Jurkat, Clone E6-1 (cell line): ENCODE data around the gene ZNF695. TPM values are rescaled to one million over a fixed set of nuclear protein-coding genes. Genes with fewer than 3 reads are reported as not detected.
"Not testable (repeated sequence)": the region's sequence is repeated elsewhere in the genome, so short reads cannot be mapped to it uniquely, and the experiment has no call there.

ENCODE experiments used
- DNase-seq: peaks from one replicate; pipeline ENCODE4 v3.0.0-alpha.2; 2011; ENCODE audit warnings: low read depth, low spot score
- H3K4me3 ChIP-seq: 2 replicates; pipeline ENCODE4 v1.5.1; 2011; ENCODE audit warnings: mild to moderate bottlenecking, low read length, control low read depth, moderate library complexity
- polyA plus RNA-seq: library from polyadenylated mRNA; unstranded; fragments of >200 nt; gene quantifications from one replicate; pipeline ENCODE4 v1.2.1, GENCODE V29; 2012; ENCODE audit warnings: missing spikeins; ENCODE audit not compliant: insufficient read length, insufficient read depth

Gene ZNF695
- polyA plus RNA-seq: 17.4 TPM

- peak within 1 kb of the TSS; percentile 85 for H3K4me3 ChIP-seq
- DNase-seq: peak; percentile 98
Observed at GRCh38 chr1:247007511-247008405, at the start of gene ZNF695. TSS of gene ZNF695 (minus strand) at chr1:247008057. CDS start at chr1:247007908, 149 bp downstream.

- no peak for DNase-seq
- no peak overlapping the region for H3K4me3 ChIP-seq
Observed at GRCh38 chr1:247056071-247056470, 48.2 kb upstream of the ZNF695 start.

GRCh38 chr1:247054992-247055415, 47.1 kb upstream of the ZNF695 start:
- DNase-seq: no peak

GRCh38 chr1:247047702-247048101, 39.8 kb upstream of the ZNF695 start:
- H3K4me3 ChIP-seq: no peak overlapping the region
- DNase-seq: no peak

More at GRCh38 chr1:247054992-247055415, 47.1 kb upstream of the ZNF695 start:
- H3K4me3 ChIP-seq: no peak overlapping the region

- no peak overlapping the region for H3K4me3 ChIP-seq
- no peak for DNase-seq
Observed at GRCh38 chr1:247047260-247047659, 39.4 kb upstream of the ZNF695 start.

- DNase-seq: no peak
Observed at GRCh38 chr1:247043406-247043805, 35.5 kb upstream of the ZNF695 start.

GRCh38 chr1:247037511-247038320, 29.9 kb upstream of the ZNF695 start:
- DNase-seq: no peak
- no peak overlapping the region for H3K4me3 ChIP-seq

More at GRCh38 chr1:247043406-247043805, 35.5 kb upstream of the ZNF695 start:
- no peak overlapping the region for H3K4me3 ChIP-seq

- DNase-seq, H3K4me3 ChIP-seq: not testable (repeated sequence)
Observed at GRCh38 chr1:247032306-247032705, 24.4 kb upstream of the ZNF695 start.

GRCh38 chr1:247024658-247025057, 16.8 kb upstream of the ZNF695 start:
- DNase-seq, H3K4me3 ChIP-seq: not testable (repeated sequence)

- DNase-seq: no peak
- H3K4me3 ChIP-seq: no peak overlapping the region
Observed at GRCh38 chr1:247013391-247013790, 5.5 kb upstream of the ZNF695 start.

- peak overlapping the region; percentile 85 for H3K4me3 ChIP-seq
Observed at GRCh38 chr1:247008406-247008799, 546 bp upstream of the ZNF695 start.

GRCh38 chr1:247004081-247004480, 3.8 kb downstream of the ZNF695 start:
- H3K4me3 ChIP-seq, DNase-seq: not testable (repeated sequence)

More at GRCh38 chr1:247008406-247008799, 546 bp upstream of the ZNF695 start:
- DNase-seq: no peak

- H3K4me3 ChIP-seq: no peak overlapping the region
- DNase-seq: no peak
Observed at GRCh38 chr1:246989901-246990300, 18.0 kb downstream of the ZNF695 start.

- DNase-seq: no peak
- H3K4me3 ChIP-seq: no peak overlapping the region
Observed at GRCh38 chr1:246988316-246988715, 19.5 kb downstream of the ZNF695 start.

GRCh38 chr1:246987083-246987690, 20.7 kb downstream of the ZNF695 start:
- no peak overlapping the region for H3K4me3 ChIP-seq
- DNase-seq: no peak

- H3K4me3 ChIP-seq: no peak overlapping the region
- no peak for DNase-seq
Observed at GRCh38 chr1:246978785-246979184, 29.1 kb downstream of the ZNF695 start.

- H3K4me3 ChIP-seq: no peak overlapping the region
- DNase-seq: no peak
Observed at GRCh38 chr1:246978281-246978680, 29.6 kb downstream of the ZNF695 start.

GRCh38 chr1:246971969-246972368, 35.9 kb downstream of the ZNF695 start:
- no peak overlapping the region for H3K4me3 ChIP-seq
- DNase-seq: no peak

GRCh38 chr1:246971090-246971721, 36.7 kb downstream of the ZNF695 start:
- peak; percentile 5 for DNase-seq

More at GRCh38 chr1:246971090-246971721, 36.7 kb downstream of the ZNF695 start:
- no peak overlapping the region for H3K4me3 ChIP-seq
